Endothelial cell of umbilical vein (primary cell): ENCODE results near the gene SLC37A1. TPM values are rescaled to one million over a fixed set of nuclear protein-coding genes. Genes with fewer than 3 reads are reported as not detected.

Source experiments
- BruUV-seq: library from RNA; stranded (reverse); fragments of 400-500 nt; replicated peaks from 2 replicates; lab custom pipeline; 2021; lab: Mats Ljungman, UMichigan
- CTCF ChIA-PET: fragments of 300-600, 350-600 bp; sonication (Branson Sonifier 250); formaldehyde crosslinking; loops from one replicate; lab custom pipeline; 2021; ENCODE audit warnings: antibody characterized with exemption, inconsistent platforms; lab: Charles Lee
- POLR2A ChIA-PET: fragments of 300-600, 350-600 bp; sonication (Branson Sonifier 250); formaldehyde crosslinking; loops from one replicate; lab custom pipeline; 2021; ENCODE audit warnings: antibody characterized with exemption, inconsistent platforms; lab: Charles Lee
- DNase-seq: peaks from one replicate; pipeline ENCODE4 v3.0.0-alpha.2; 2011; ENCODE audit warnings: low read depth, low spot score
- FAIRE-seq: peaks from 2 replicates; lab custom pipeline; 2011; peaks lifted over from hg19 to GRCh38; lab: Jason Lieb, UNC
- H2AFZ ChIP-seq: 2 replicates; pipeline ENCODE4 v1.6.0; 2012; ENCODE audit warnings: low read depth, low read length, control low read depth, inconsistent platforms
- H3K27ac ChIP-seq: 2 replicates; pipeline ENCODE4 v1.5.1; 2011; ENCODE audit warnings: low read depth, mild to moderate bottlenecking, control low read depth, low read length, moderate library complexity; ENCODE audit not compliant: insufficient read depth
- H3K27me3 ChIP-seq, 2 experiments: 2 replicates each; pipeline versions ENCODE4 v1.6.0 to v1.6.1; 2011; ENCODE audit warnings: low read length in 2 of 2, mixed read lengths in 1 of 2; ENCODE audit not compliant: control insufficient read depth in 2 of 2, insufficient read depth in 2 of 2
- H3K36me3 ChIP-seq, 2 experiments: 2 replicates in 1 of 2; 3 replicates in 1 of 2; pipeline ENCODE4 v1.5.1; 2011; ENCODE audit warnings: low read length in 2 of 2, mild to moderate bottlenecking in 1 of 2, moderate library complexity in 1 of 2; ENCODE audit not compliant: control insufficient read depth in 2 of 2, insufficient read depth in 2 of 2; ENCODE audit errors: extremely low read depth in 1 of 2
- H3K4me1 ChIP-seq: 3 replicates; pipeline ENCODE4 v1.5.1; 2011; ENCODE audit warnings: mild to moderate bottlenecking, low read length; ENCODE audit not compliant: control insufficient read depth, insufficient read depth; ENCODE audit errors: extremely low read depth
- H3K4me2 ChIP-seq: 2 replicates; pipeline ENCODE4 v1.6.1; 2011; ENCODE audit warnings: low read length, control low read depth, mixed read lengths; ENCODE audit not compliant: insufficient read depth
- H3K4me3 ChIP-seq, 3 experiments: fragments of 200-600 bp in 1 of 3; sonication (generic), shearing (Covaris generic) in 1 of 3; replicated peaks in 1 of 3; 2 replicates each; pipeline ENCODE4 v1.5.1; 2011 to 2016; ENCODE audit warnings: control low read depth in 3 of 3, low read length in 3 of 3, mild to moderate bottlenecking in 2 of 3, inconsistent platforms in 1 of 3, low read depth in 1 of 3, moderate library complexity in 1 of 3; ENCODE audit not compliant: insufficient read depth in 1 of 3
- H3K79me2 ChIP-seq: 2 replicates; pipeline ENCODE4 v1.6.0; 2012; ENCODE audit warnings: low read length, inconsistent platforms; ENCODE audit not compliant: control insufficient read depth, insufficient read depth
- H3K9ac ChIP-seq: replicated peaks from 2 replicates; pipeline ENCODE3; 2011; ENCODE audit warnings: low read length, control low read depth; ENCODE audit not compliant: insufficient read depth; ENCODE audit errors: extremely low read depth
- H3K9me1 ChIP-seq: replicated peaks from 3 replicates; pipeline ENCODE4 v1.6.0; 2011; ENCODE audit warnings: mild to moderate bottlenecking, low read length; ENCODE audit not compliant: control insufficient read depth, insufficient read depth; ENCODE audit errors: extremely low read depth
- H3K9me3 ChIP-seq: replicated peaks from 2 replicates; pipeline ENCODE4 v1.5.1; 2012; ENCODE audit warnings: low read length, inconsistent platforms; ENCODE audit not compliant: control insufficient read depth, insufficient read depth
- H4K20me1 ChIP-seq: replicated peaks from 2 replicates; pipeline ENCODE3; 2011; ENCODE audit warnings: mild to moderate bottlenecking, low read length; ENCODE audit not compliant: control insufficient read depth, insufficient read depth; ENCODE audit errors: extremely low read depth
- EZH2 ChIP-seq: IDR thresholded peaks from 2 replicates; pipeline ENCODE4 v1.6.1; 2012; ENCODE audit warnings: borderline replicate concordance, low read depth, mild to moderate bottlenecking, moderate library complexity, low read length, inconsistent platforms; ENCODE audit not compliant: severe bottlenecking
- FOS ChIP-seq: IDR thresholded peaks from 2 replicates; pipeline ENCODE4 v1.6.1; 2011; ENCODE audit warnings: mild to moderate bottlenecking, low read length, moderate library complexity, borderline replicate concordance; ENCODE audit not compliant: insufficient read depth
- GATA2 ChIP-seq: IDR thresholded peaks from 2 replicates; pipeline ENCODE4 v1.7.0; 2011; ENCODE audit warnings: low read depth, mild to moderate bottlenecking, moderate library complexity, mixed read lengths, low read length; ENCODE audit not compliant: insufficient read length, insufficient read depth
- JUN ChIP-seq: IDR thresholded peaks from 2 replicates; pipeline ENCODE4 v1.6.1; 2011; ENCODE audit warnings: borderline replicate concordance, low read depth; ENCODE audit not compliant: insufficient read length, insufficient read depth
- MYC ChIP-seq: IDR thresholded peaks from one replicate; pipeline ENCODE4 v1.6.1; 2011; ENCODE audit warnings: mild to moderate bottlenecking, low read depth, low read length
- POLR2A ChIP-seq: IDR thresholded peaks from 2 replicates; pipeline ENCODE4 v1.6.1; 2012; ENCODE audit warnings: low read depth, mild to moderate bottlenecking, control low read depth, low read length
- POLR2AphosphoS5 ChIP-seq: IDR thresholded peaks from 2 replicates; pipeline ENCODE4 v1.6.1; 2012; ENCODE audit warnings: low read depth, mild to moderate bottlenecking, control low read depth, low read length, moderate library complexity; ENCODE audit not compliant: insufficient read depth
- dilution Hi-C: fragments of 300-500 bp; cut with MboI; formaldehyde crosslinking; loops from one replicate; pipeline ENCODE4 v1.15.0; 2019; ENCODE audit warnings: low sequenced_read_pairs; ENCODE audit not compliant: extremely low pct_ligation_motif_present
- intact Hi-C: fragments of 100-400 bp; cut with micrococcal nuclease; formaldehyde crosslinking; loops from one replicate; pipeline ENCODE4 v1.10.0; 2022
- polyA plus RNA-seq, 4 experiments: library from polyadenylated mRNA; depleted of rRNA in 3 of 4; stranded (reverse) in 3 of 4; unstranded in 1 of 4; fragments of >200 nt; gene quantifications; 2 replicates each; pipeline versions ENCODE4 v1.2.1 to v1.2.3, GENCODE V29; 2011 to 2012; ENCODE audit warnings: missing spikeins in 1 of 4
- total RNA-seq: library from RNA; stranded (reverse); gene quantifications from 2 replicates; pipeline ENCODE4 v1.2.3, GENCODE V29; 2021
- TF ChIP-seq, protein P1 (sequence below): IDR thresholded peaks from 2 replicates; pipeline ENCODE4 v1.6.1; 2011; ENCODE audit not compliant: insufficient read depth, insufficient read length
- TF ChIP-seq, protein P2 (sequence below), 2 donors: IDR thresholded peaks; 1 replicate in 1 of 2; 2 replicates in 1 of 2; pipeline ENCODE4 v1.5.1; 2011; ENCODE audit warnings: low read length in 2 of 2, mild to moderate bottlenecking in 2 of 2, moderate library complexity in 2 of 2, control low read depth in 1 of 2, inconsistent platforms in 1 of 2, low read depth in 1 of 2; ENCODE audit not compliant: insufficient read depth in 1 of 2; ENCODE audit errors: extremely low read depth in 1 of 2

Gene SLC37A1
- total and polyA plus RNA-seq, 2 donors (not counting 3 experiments of a cell fraction or from before 2014, with no cell fraction given): 4.7 to 7.6 TPM

DNA sequence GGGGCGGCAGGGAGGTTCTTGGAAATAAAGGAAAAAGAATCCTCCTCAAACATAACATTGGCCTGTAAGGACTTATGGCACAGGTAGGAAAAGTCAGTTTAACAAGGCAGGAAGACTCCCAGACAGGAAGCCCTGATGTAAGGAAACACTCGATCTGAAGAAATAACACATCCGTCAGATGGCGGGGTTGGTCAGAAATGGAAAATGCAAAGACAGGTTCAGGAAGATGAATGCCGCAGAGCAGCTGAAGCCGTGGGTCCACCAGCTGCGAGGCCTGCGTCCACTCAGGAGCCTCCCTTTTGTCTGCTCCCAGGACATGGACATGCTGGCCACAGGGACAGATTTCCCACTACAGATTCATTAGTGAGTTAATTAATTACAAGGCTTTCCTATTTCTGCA is 21.5 kb upstream of the SLC37A1 start:
- TF ChIP-seq, protein P1, sequence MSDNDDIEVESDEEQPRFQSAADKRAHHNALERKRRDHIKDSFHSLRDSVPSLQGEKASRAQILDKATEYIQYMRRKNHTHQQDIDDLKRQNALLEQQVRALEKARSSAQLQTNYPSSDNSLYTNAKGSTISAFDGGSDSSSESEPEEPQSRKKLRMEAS: no peak
- TF ChIP-seq MYC (no peak), POLR2AphosphoS5 (no peak), JUN (no peak), POLR2A (no peak), FOS (no peak), GATA2 (no peak), EZH2 (no peak)
- TF ChIP-seq, protein P2, sequence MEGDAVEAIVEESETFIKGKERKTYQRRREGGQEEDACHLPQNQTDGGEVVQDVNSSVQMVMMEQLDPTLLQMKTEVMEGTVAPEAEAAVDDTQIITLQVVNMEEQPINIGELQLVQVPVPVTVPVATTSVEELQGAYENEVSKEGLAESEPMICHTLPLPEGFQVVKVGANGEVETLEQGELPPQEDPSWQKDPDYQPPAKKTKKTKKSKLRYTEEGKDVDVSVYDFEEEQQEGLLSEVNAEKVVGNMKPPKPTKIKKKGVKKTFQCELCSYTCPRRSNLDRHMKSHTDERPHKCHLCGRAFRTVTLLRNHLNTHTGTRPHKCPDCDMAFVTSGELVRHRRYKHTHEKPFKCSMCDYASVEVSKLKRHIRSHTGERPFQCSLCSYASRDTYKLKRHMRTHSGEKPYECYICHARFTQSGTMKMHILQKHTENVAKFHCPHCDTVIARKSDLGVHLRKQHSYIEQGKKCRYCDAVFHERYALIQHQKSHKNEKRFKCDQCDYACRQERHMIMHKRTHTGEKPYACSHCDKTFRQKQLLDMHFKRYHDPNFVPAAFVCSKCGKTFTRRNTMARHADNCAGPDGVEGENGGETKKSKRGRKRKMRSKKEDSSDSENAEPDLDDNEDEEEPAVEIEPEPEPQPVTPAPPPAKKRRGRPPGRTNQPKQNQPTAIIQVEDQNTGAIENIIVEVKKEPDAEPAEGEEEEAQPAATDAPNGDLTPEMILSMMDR (IDR thresholded peaks at IDR 0.05; ENCODE audit: extremely low read depth in 1 of 2, insufficient read depth in 1 of 2, low read depth in 1 of 2, low read length in 2 of 2): no peak
- DNase-seq: no peak

More for the DNA sequence above, 21.5 kb upstream of the SLC37A1 start:
- peaks cover 12% of the 10 kb centered on the region in 2 experiments for H3K27me3 ChIP-seq
- no peaks in the 10 kb centered on the region for H3K79me2 ChIP-seq
- no peak overlapping the region for H2AFZ ChIP-seq
- H3K9me1 ChIP-seq: no peaks in the 10 kb centered on the region
- no peak overlapping the region for H3K4me3 ChIP-seq
- no peaks in the 10 kb centered on the region for H3K36me3 ChIP-seq
- H3K4me2 ChIP-seq: no peak overlapping the region
- peaks cover 13% of the 10 kb centered on the region for H3K4me1 ChIP-seq
- H3K9me3 ChIP-seq: no peaks in the 10 kb centered on the region
- dilution Hi-C loops (no loop called here), intact Hi-C loops (no loop called here)
- BruUV-seq: no TSS peak
- no peak for FAIRE-seq
- no peaks in the 10 kb centered on the region for H4K20me1 ChIP-seq
- no peak overlapping the region for H3K9ac ChIP-seq
- POLR2A ChIA-PET: no interaction called here
- CTCF ChIA-PET: no interaction called here
- H3K27ac ChIP-seq: no peak overlapping the region
